ENCODE data around the gene CMTR2. TPM values are rescaled to one million over a fixed set of nuclear protein-coding genes. Genes with fewer than 3 reads are reported as not detected.

Gene CMTR2
- total RNA-seq, 1 donor from 2014 or later, result 17.5 TPM

DNA sequence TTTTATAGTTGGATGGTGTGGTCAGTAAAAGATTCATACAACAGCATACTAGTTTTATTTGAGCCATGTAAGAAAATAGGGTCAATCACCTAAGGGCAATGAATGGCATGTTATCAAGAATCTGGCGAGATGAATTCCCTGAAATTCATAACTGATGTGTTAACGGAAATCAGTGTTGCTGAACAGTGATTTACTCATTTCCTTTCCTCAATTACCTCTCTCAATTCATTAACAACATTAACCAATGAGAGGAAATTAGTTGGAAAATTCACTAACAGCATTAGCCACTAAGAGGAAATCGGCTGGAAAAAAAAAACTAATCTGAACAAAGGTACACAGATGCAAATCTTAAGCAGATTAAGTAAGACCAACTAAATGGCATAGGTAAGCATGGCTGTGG, 6.3 kb downstream of the CMTR2 start:
- no peak for DNase-seq (ENCODE audit: extremely low read depth, low read depth, low spot score)

DNA sequence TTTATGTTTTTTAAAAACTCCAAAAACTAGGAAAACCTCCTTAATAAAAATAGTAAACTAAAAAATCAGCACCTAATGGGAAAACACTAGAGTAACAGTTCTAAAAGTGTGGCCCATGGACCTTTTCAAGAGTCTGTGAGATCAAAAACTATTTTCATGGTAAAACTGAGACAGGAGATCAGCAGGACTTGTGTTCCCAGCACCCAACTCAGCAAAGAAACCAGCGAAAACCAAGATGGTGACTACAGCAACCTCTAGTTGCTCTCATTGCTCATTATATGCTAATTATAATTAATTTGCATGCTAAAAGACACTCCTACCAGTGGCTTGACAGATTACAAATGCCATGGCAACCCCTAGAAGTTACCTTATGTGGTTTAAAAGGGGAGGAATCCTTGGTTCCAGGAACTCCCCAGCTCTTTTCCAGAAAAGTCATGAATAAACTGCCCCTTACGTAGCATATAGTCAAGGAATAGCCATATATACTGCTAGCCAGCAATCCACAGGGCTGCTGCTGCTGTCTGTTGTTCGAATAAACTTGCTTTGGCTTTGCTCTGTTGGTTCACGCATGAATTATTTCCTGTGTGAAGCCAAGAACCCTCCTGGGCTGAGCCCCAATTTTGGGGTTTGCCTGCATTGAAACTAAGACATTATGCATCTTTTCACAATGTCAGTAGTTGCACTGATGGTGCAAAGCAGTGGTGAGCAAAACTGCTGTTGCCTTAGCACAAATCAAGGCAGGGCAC, 12.4 kb downstream of the CMTR2 start:
- DNase-seq (ENCODE audit: extremely low read depth, low read depth, low spot score), result no peak

DNA sequence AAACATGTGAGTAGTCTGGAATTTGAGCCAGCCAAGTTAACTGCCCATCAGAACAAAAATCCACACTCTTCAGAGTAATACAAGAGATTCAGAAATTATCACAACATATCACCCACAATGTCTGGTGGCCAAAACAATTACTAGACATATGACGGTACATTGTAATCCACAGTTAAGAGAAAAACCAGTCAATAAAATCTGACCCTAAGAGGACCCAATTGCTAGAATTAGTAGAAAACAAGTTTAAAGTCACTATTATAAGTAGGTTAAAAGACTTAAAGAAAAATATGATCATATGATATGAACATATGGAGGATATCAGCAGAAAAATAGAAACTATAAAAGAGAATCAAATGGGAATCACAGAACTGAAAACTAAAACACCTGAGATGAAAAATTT, 15.8 kb downstream of the CMTR2 start:
- no peak for DNase-seq (ENCODE audit: extremely low read depth, low read depth, low spot score)

DNA sequence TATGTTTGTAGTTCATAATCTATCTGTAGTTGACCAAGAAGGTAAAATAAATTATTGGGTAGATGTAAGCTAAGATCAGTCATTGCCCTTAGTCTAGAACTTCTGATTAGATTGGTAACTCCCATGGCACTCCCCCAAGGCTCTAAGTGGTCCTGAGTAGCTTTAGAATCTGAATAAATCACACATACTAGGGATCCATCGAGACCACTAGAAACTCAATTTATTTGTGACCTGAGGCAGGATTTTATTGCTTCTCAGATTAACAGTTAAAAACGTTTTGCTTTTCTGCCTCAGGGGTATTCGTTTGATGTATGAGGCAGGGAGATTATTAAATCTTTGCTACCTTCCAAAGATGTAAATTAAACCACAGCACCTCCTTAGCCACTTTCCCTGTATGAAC, 24.9 kb downstream of the CMTR2 start:
- DNase-seq (ENCODE audit: extremely low read depth, low read depth, low spot score), result no peak

DNA sequence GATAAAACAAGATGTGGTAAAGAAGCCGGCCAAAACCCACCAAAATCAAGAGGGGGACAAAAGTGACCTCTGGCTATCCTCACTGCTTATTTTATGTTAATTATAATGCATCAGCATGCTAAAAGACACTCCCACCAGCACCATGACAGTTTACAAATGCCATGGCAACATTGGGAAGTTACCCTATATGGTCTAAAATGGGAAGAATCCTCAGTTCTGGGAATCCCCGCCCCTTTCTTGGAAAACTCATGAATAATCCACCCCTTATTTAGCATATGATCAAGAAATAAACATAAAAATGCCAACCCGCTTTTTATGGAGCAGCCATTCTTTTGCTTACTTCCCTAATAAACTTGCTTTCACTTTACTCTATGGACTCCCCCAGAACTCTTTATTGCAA, 25.6 kb downstream of the CMTR2 start:
- no peak for DNase-seq (ENCODE audit: extremely low read depth, low read depth, low spot score)

DNA sequence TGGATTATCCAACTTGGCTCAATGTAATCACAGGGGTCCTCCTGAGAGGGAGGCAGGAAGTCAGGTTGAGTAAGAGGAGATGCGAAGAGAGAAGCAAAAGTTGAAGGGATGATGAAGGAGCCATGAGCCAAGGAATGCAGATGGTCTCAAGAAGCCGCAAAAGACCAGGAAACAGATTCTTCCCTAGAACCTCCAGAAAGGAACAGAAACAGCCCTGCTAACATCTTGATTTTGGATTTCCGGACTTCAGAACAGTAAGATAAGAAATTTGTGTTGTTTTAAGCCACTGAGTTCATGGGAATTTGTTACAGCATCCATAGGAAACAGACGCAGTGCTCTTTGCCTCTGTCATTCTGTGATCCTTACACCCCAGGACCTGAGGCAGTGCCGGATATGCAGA, 26.8 kb downstream of the CMTR2 start:
- DNase-seq (ENCODE audit: extremely low read depth, low read depth, low spot score), result no peak

DNA sequence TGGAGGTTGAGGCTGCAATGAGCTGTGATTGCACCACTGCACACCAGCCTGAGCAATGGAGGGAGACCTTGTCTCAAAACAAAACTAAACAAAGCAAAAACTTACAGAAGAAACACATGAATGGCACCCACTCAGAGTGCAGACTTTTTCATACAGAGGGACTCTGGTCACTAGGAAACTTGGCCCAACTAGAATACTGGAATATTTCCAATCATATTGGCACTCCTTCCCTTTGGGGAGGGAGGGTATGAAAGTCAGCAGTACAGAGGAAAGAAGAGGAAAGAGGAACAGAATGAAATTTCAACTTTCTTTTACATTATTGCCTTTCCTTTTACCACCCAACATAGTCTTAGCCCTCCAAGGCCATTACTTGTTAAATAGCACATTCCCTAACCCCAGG, 28.2 kb downstream of the CMTR2 start:
- DNase-seq (ENCODE audit: extremely low read depth, low read depth, low spot score), result no peak

DNA sequence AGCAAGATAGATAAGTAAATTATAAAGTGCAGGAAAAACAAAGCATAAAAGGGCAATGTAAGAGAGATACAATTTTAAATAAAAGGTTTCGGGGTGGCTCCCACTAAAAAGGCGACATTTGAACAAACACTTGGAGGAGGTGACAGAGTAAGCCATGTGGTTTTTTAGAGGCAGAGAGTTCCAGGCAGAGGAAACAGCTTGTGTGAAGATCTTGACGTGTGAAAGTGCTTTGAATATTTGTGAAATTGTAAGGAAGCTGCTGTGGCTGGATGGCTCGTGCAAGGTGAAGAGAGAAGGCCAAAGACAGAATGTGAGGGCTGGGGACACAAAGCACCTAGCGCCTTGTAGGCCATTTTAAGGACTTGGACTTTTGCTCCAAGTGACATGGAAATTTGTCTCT, 30.1 kb downstream of the CMTR2 start:
- no peak for DNase-seq (ENCODE audit: extremely low read depth, low read depth, low spot score)

DNA sequence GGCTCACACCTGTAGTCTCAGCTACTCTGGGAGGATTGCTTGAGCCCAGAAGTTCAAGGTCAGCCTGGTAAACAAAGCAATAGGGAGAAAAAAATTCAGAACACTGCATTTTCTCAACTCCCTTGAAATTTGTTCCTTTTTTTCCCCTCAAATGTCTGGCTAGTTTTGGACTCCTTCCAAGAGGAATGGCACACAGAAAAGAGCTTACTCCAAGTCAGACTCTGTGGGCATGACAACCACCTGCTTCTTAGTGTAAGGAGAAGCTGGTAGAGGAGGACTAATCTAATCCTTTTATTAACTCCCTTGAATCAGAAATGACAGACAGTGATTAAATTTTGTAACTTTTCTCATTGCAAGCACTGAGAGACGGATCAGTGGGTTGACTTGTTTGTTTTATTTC, 30.8 kb downstream of the CMTR2 start:
- no peak for DNase-seq (ENCODE audit: extremely low read depth, low read depth, low spot score)

DNA sequence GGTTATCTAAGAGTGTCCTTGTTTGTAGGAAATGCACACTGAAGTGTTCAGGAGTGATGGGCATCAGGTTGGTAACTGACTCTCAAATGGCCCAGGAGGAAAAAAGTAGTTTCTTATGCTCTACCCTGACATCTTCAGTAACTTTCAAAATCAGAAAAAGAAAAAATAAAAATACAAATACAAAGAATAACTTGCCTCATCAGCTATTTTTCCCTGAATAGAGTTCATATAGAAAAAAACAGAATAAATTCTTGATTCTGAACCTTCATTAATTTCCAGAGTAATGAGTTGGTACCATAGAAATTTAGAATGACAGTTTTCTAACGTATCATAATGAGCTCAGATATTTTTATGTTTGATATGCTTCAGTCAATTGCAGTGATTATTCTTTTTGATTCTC, 31.4 kb downstream of the CMTR2 start:
- no peak for DNase-seq (ENCODE audit: extremely low read depth, low read depth, low spot score)

DNA sequence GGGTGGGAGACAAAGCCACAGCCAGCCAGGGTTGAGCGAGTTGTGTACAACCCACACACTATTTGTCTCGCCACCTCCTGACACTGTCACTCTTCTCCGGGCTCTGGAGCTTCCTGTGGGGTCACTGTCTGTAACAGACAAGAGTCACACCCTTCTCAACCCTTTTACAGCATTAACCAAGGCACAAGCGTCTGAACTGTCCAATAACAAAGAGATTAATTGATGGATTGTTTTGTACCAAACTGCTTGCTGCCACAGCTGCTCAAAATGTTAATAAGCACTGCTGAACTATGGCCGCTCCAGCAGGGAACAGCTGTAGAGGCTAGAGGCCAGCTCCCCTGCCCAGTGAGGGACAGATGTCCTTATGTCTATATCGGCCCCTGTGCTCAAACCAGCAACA, 33.5 kb downstream of the CMTR2 start:
- no peak for DNase-seq (ENCODE audit: extremely low read depth, low read depth, low spot score)

DNA sequence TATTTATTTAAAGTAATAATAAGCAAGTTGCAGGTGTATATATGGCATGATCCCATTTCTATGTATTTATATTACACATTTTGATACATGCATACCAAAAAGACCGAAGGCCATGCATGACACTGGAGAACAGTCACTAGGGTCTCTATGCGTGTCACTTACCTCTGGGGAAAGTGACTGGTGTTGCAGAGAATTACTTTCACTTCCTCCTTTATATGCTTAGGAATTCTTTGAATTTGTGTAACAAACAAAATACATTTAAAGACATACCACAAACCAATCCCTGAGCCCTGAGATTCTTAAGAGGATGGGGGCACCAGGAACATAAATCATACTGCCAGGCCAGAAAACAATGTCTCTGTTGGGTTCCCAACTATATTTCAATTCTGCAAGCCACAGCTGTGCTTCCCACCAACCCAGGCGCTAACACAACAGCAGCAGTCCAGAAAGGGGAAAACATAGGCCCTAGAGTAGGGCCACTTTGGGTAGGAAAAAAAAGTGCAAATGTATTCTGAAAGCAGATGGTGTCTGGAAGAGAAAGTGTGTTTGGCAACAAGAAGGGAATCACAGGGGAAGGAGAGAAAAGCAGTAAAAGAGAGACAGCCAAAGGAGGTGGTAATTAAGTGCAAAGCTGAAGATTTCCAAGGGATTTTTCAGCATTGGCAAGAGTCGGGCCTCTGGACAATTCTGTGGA, 34.2 kb downstream of the CMTR2 start:
- DNase-seq (ENCODE audit: extremely low read depth, low read depth, low spot score), result no peak

DNA sequence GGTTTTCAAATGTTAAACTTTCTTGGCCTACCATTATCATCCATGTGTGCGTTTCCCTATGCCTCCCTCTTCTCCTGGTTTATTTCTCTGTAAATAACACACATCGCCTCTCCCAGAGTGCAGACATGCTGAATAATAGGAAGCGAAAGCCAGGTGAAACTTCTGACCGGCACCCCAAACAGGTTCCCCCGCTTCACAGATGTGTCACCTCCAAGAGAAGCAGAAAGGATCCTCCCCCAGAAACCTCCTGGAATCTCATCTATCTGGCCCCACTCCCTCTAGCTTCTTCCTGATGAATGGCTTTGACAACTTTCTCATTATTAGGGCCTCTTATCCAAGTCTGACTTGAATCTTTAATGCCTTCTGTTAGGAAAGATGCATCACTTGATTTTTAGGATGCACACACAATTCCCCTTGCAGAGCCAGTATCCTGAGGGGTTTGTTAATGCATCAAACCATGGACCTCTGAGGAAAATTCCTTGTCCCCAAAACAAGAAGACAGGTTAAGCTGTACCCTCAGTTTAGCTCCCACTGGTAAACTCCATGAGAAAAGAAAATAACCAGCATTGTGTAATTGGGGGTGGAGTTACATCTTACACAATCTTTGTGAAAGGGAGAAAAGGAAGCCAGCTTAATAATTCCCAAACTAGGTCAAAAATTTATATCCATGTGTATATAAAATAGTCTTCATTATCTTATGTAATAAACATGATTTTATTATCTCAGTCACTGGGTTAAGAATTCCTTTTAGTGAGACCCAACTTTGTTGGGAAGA, 38.6 kb downstream of the CMTR2 start:
- no peak for DNase-seq (ENCODE audit: extremely low read depth, low read depth, low spot score)

DNA sequence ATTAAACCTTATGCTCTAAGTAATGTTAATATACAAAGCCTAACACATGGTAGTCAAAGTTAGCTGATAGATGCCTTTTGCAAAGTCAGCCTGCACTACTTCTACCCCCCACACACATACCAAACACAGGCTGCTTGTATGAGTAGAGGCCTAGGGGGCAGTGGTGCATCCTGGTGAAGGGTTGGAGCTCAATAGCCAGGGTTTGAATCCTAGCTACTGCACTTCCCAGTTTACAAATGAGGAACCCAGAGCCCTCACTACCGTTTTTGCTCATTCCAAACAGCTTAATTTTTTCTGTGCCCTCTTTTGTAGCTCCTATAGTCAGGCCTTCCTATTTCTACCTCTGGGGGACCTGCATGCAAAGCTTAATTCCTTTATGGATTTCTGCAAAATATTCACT, 39.8 kb downstream of the CMTR2 start:
- no peak for DNase-seq (ENCODE audit: extremely low read depth, low read depth, low spot score)

DNA sequence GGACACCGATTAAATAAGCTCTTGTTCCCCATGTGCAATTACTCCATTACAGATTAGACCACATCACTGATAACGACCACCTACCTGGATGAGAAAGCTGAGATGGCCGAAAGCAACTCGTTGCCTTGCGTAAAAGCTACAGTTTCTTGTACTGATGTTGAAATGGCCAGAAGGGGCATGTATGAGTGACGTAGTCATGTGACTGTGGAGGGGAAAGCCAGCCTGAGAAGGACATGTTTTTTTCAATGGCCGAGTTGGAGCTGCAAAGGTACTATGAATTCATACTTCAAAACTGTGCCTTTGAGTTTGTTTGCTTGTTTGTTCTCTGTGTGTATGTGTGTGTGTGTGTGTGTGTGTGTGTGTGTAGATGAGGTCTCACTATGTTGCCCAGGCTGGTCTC, 41.7 kb downstream of the CMTR2 start:
- DNase-seq (ENCODE audit: extremely low read depth, low read depth, low spot score), result no peak

DNA sequence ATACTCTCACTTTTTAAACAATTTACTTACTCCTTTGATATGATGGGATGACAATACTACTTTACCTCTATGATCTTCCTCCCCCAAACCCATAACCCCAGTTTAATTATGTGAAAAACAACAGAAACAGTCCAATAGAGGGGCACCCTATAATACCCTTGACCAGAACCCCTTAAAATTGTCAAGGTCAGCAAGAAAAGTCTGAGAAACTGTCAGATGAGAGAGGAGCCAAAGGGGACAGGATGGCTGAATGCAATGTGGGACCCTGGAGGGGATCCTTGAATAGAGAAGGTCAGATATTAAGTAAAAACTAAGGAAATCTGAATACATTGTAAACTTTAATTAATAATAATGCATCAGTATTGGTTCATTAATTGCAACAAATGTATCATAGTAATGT, 42.9 kb downstream of the CMTR2 start:
- DNase-seq (ENCODE audit: extremely low read depth, low read depth, low spot score), result no peak

DNA sequence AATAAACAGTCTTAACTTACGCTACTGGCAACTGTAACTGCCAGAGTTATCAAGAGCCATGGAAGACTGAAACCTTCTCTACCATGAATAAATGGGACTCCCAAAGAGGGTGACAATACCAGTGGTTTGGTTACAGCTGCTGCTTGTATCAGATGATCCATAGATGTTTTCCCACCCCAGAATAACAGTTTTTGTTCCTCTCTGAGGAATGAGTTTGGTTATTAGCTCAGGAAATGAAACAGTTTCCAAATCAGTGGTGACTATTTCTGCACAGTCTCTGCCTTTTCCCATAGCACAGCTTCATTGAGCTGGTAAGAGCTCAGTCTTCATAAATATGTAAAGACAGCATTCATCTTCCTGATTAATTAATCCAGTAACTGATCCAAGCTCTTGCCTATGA, 44.7 kb downstream of the CMTR2 start:
- no peak for DNase-seq (ENCODE audit: extremely low read depth, low read depth, low spot score)

DNA sequence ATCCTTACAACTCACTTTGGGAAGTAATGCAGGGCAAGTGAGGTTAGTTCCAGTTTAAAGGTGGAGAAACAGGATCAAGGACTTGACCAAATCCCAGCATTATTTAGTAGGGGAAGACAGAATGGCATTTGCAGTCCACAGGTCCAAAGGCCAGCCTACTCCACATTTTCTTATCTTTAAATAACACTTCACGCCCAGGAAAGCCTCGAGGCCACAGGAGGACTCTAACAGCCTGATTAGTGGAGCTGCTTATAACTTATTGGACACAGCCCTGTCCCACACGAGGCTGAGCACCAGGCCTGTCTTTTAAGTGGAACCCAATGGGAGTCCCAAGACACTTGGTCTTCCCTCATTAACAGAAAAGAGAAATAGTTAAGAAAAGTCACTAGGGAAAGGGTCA, 46.6 kb downstream of the CMTR2 start:
- DNase-seq (ENCODE audit: extremely low read depth, low read depth, low spot score), result no peak

DNA sequence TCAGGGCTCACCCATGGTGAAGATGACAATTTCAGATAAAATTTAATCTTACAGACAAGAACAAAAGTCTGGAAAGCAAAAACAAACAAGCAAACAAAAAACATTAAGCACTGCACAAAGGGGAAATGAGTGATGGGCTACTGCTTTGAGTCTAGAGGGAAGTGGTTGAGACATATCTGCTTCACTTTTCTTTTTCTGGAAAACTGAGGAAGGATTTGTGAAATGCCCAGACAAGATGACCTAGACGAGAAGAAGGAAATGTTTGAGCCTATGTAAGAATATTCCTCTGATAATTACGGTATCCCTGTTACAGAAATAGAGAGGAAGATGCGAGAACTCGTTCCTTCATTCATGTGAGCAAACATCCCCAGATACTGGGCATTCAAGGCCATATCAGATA, 47.2 kb downstream of the CMTR2 start:
- DNase-seq (ENCODE audit: extremely low read depth, low read depth, low spot score), result no peak

Data from glomerular endothelial cell (primary cell).